ENCODE results near the gene UGGT2.
"Not testable (repeated sequence)": the region's sequence is repeated elsewhere in the genome, so short reads cannot be mapped to it uniquely, and the experiment has no call there.

Gene UGGT2

DNA sequence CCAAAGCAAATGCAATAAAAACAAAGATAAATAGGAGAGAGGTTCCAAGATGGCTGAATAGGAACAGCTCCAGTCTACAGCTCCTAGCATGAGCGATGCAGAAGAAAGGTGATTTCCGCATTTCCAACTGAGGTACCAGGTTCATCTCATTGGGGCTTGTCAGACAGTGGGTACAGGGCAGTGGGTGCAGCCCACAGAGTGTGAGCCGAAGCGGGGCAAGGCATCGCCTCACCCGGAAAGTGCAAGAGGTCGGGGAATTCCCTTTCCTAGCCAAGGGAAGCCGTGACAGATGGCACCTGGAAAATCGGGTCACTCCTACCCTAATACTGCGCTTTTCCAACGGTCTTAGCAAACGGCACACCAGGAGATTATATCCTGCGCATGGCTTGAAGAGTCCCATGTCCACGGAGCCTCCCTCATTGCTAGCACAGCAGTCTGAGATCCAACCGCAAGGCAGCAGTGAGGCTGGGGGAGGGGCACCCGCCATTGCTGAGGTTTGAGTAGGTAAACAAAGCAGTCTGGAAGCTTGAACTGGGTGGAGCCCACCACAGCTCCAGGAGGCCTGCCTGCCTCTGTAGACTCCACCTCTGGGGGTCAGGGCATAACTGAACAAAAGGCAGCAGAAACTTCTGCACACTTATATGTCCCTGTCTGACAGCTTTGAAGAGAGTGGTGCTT is 6.6 kb downstream of the UGGT2 start:
- DNase-seq = not testable (repeated sequence)

DNA sequence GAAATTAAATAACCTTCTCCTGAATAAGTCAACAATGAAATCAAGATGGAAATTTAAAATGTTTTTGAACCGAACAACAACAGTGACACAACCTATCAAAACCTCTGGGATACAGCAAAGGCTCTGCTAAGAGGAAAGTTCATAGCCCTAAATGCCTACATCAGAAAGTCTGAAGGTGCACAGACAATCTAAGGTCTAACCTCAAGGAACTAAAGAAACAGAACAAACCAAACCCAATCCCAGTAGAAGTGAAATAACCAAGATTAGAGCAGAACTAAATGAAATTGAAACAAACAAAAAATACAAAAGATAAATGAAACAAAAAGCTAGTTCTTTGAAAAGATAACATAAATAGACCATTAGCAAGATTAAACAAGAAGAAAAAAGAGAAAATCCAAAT is 9.0 kb downstream of the UGGT2 start:
- no peak for DNase-seq

DNA sequence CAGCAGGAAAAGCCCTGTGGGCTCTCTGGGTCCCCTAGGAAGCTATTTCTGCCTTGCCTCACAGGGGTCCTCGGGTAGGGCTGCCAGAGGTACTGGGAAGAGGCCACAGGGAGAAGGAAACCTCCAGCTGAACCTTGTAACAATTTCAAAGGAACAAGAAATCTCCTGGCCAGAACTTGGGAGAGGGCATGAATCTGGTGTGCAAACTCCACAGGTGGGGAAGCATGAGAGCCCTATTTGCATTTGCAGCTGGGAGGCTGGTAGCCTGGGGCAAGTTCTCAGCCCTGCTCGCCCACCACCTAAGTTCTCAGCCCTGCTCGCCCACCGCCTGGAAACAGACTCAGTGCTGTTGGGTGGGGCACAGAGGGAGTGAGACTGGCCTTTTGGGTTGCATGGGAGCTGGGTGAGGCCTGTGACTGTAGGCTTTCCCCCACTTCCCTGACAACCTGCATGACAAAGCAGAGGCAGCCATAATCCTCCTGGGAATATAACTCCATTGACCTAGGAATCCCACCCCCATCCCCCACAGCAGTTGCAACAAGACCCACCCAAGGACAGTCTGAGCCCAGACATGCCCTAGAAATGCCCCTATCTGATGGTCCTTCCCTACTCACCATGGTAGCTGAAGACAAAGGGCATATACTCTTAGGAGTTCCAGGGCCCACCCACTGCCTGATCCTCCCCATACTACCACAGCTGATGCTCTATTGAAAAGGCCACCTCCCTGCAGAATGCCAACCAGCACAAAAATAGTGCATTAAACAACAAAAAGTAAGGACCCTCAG is 11.7 kb downstream of the UGGT2 start:
- no peak for DNase-seq

DNA sequence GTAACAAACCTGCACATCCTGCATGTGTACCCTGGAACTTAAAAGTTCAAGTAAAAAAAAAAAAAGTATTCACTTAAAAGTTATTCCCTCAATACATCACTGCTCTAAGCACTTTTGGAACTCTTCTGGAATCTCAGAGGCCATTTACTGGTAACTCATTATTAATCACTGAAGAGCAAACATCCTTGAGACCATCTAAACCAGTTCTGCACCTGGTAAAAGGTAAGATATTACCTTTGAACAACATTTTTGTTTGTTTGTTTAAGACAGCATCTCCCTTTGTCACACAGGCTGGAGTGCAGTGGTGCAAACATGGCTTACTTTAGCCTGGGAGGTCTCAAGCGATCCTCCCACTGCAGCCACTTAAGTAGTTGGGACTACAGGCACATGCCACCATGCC is 16.7 kb downstream of the UGGT2 start:
- no peak for DNase-seq

DNA sequence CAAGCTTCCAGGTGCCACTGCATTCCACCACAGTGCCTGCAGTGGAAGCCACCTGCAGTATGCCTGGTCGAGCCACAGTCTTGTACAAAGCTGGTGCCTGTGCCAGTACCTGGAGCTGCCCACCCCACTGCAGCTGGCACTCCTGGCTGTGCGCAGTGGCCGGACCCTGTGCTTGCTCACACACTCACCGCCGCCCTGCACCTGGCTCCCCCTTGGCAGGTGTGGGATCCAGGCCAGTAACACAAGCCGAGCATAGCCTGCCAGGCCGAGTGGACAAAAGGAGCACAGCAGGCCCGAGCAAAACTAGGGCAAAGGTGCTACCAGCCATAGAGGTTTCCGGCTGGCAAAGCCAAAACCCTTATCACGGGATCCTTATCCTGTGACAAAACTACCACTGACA is 18.5 kb downstream of the UGGT2 start:
- no peak for DNase-seq

DNA sequence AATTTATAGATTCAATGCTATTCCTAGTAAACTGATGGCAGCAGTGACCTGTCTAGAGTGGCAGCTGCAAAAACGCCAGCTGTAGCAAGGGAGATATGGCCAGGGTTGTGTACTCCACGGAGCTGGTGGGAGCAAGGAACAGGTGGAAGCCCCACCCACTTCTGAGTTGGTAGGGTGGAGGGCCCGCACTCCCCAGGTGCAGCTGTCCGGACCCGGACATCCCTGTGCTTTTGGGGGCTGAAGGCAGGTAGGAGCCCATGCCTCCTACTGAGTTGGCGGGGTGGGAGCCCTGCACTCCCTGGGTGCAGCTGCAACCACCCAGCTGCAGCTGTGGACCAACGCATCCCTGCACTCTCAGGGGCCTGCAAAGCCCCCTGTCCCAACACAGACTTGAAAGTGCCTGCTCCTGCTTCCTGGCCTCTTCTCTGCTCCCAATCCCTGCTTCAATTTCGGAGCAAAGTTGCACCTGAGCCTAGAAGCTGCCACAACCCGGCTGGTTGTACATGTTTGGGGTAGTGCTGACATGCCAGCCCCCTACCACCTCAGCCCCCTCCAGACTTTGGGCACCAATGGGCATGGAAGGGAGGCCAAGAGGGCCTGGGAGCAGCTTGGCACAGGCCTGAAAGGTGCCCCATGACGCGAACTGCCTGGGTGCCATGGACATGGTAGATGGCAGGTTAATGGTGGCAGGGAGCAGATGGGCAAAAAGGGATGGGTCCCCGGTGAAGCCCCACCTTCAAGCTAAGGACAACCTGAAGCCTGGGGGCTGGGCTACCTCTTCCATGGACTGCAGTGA is 19.8 kb downstream of the UGGT2 start:
- DNase-seq = no peak

DNA sequence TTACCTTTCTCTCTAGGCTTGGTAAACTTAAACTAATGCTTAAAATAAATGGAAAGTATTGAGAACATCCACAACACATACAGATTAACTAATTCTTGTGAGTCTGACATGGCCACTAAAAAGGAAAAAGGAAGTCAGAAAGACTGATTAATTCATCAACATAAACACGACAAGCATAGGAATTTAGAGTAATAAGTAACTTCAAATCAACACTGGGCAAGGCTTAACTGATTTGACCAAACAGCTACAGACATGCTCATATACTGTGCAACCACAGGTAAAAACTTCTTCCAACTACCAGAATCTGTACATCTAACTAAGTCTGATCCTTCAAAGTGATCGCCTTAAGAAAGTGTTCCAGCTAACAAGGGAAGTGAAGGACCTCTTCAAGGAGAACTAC is 20.5 kb downstream of the UGGT2 start:
- peak; percentile 15 for DNase-seq

DNA sequence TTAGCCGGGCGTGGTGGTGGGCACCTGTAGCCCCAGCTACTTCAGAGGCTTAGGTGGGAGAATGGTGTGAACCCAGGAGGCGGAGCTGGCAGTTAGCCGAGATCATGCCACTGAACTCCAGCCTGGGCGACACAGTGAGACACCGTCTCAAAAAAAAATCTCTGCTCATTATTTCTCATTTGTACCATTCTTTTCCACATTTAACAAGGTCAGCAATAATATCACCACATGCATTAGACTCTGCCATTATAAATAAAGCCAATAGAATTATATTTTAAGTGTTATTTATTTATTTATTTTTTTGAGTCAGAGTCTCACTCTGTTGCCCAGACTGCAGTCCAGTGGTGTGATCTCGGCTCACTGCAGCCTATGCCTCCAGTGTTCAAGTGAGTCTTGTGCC is 24.2 kb downstream of the UGGT2 start:
- DNase-seq = no peak

DNA sequence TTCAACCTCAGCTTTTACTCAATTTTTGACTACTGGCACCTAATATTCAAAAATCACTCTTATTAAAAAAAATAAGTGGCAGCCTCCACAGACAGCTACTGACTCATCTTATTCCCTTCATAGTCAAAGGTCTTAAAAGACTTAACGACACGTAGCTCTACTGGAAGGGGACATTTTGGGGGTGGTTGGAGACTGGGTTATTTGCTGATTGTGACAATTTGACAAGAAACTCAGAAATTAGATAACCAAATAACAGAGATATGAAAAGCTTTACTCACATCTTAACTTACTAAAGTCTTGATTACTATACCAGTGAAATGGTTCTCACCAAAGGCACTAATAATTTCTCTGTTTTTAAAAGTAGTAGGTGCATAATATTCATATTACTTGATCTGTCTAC is 25.7 kb downstream of the UGGT2 start:
- DNase-seq = no peak

DNA sequence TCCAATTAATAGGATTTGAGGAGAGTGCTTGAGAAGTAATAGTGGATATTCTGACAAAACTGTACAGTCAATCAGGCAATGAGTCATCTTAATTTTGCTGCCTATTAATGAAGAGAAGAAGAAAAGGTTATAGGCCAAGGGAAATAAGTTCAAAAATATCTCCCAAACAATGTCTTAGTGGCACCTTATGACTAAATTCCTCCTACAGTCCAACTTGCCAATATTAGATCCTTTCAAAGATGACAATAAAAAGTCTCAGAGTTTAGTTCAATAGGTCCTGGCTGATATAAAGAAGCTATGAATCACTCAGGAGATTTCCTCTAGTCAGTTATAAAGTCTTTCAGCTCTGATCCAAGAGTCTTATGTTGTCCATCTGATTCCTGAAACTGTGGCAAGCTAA is 27.9 kb downstream of the UGGT2 start:
- DNase-seq = no peak

DNA sequence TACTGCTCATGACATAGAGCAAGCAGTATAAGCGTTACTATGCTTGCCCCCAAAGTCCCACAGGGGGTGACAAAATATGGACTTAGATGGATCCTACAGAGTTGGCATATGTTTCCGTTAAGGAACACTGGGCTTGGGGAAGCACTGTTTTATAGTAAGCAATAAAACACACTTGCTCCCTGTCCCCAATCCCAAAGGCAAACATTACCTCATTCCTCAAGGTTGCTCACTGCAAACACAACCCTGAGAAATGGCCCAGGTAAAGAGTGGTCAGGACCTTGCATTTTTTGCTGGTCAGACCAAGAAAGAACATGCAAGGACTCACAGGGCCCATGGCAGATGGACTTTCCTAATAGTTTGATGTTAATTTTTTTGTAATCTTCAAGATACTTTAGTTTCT is 32.3 kb downstream of the UGGT2 start:
- DNase-seq = no peak

DNA sequence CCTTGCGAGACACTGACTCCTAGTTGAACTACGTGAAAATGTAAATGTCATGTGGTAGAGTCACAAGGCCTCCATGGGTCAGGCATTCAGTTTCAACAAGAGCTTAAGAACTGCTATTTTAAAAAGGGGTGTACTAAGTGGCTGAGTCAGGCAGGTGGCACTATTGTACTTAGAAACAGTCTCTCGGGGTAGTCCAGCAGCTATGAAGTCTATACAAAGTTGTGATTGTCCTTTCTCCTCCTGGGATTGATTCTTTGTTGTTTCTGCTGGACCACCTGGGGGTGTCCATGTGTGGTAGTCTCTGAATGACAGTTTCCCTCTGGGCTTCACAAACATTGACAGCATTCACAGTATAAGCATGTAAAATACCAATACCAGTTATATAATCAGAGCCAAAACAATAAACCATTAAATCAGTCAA is 33.0 kb downstream of the UGGT2 start:
- DNase-seq = peak; percentile 41

DNA sequence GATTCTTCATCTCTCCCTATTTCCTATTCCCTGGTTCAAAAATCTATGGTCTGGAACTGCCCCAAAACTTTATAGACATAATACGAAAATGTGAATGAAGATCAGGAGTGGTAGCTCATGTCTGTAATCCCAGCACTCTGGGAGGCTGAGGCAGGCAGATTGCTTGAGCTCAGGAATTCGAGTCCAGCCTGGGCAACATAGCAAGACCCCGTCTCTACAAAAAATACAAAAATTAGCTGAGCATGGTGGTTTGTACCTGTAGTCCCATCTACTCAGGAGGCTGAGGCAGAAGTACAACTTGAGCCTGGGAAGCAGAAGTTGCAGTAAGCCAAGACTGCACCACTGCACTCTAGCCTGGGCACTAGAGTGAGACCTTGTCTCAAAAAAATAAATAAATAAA is 35.1 kb downstream of the UGGT2 start:
- DNase-seq = no peak

DNA sequence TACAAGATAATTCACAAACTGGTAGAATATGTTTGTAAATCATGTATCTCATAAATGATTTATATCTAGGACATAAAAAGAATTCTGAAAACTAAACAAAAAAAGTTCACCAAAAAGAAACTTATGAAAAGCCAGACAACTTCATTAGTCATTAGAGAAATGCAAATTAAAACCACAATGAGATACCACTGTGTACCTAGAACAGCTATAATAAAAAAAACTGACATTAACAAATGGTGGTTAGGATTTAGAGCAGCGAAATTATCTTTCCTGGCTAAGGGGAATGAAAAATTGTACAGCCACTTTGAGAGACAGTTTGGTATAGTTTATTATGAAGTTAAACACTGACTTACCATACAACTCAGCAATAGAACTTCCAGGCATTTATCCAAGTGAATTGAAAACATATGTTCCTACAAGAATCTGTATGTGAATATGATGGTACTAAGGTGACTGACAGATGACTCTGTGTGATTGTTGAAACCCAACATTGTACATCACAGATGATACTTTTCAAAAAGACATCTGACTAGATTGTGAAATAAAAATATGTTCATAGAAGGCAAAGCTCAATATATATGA is 41.8 kb downstream of the UGGT2 start:
- DNase-seq = no peak

DNA sequence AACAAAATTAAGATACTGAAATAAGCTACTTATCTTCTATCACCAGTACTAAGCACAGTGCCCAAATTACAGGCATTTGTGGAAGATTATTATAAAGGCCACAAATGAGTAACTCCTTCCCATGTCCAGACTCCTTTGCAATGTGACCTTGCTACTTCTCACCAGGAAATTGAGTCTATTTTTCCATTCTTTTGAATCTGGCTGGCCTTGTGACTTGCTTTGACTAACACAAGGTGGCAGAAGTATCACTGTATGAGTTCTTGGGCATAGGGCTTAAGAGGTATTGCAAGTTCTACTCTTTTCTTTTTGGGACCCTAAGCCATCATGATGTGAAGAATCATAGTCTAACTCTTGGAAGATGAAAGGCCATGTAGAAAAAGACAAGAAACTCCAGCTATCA is 49.9 kb downstream of the UGGT2 start:
- DNase-seq = no peak

DNA sequence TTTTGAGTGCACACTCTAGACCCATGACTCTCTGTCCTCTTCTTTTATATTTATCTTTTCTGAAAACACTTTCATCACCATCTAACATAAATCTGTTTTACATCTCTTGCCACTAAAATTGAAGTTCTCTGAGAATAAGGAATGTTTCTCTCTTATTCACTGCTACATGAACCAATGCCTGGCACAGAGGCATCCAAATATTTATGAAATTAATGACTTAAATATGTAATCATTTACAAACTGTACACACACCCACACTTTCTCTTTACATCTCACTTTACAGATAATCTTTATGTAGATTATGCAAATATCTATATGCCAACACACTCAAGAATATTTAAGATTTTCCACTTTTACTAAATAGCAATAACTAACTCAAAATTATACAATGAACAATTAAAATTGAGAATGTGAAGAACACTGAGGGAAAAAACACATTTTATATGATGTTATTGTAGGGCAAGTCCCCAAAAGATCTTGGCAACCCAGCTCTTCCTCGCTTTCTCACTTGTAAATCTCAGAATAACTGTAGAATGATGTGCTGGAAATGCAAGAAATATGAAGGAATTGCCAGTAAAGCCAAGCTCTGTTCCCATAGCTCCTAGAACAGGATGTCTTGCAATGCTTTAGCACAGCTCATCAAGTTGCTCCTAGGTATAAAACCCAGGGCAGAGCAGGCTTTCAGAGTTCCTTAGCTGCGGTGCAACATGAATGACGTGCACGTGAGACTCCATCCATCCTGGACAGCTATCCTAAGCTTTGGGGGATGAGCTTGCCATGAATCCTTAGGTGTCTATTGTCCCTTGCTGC is 50.7 kb downstream of the UGGT2 start:
- no peak for DNase-seq

DNA sequence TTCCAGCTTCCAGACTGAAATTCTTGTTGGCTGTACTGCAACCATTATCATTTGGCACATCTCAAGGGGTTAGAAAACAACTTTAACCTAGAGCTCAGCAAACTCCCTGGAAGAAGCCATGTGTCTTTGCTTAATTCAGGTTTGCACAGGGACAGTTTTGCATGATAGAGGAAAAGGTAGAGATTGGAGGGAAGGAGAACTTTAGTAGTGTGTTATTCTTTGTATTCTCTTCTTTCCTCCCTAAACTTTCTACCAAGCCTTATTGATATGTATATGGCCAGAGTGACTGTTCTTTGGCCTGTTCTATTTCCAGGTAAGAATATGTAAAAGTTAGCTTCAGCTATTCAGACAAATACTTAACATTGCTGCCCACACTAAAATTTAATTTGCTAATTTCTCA is 53.1 kb downstream of the UGGT2 start:
- DNase-seq = no peak

DNA sequence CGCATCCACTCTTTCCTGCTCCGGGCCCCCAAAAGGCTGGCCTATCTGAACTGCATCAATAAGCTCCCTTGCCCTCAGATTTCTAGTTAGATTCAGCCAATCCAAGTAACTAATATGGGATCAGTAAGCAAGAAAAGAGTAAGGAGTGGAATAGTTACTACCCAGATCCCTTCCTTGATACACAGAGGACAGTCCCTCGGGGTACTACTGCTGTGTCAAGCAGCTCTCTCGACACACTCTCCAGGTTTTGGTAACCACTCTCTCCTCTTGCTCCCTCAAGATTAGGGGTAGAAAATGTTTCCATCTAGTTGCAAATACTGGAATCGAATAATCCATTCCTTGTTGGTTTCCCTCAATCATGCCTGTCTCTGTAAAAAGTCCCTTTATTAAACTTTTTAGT is 65.4 kb downstream of the UGGT2 start:
- no peak for DNase-seq

DNA sequence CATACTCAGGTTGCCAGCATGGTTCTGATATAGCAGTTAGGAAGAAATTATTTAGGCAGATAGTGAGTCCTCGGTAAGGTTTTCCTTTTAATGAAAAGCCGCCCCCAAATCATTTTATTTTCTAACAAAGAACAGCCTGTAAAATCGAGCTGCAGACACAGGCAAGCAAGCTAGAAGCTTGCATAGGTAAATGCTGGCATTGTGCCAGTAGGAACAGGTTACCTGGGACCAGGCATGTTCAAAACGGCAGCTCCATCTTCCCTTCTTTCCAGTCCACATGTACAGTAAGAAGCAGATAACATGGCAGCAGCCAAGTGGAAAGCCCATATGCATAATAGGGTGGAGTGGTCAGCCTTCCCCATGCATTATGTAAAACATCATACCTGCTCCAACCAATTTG is 71.1 kb downstream of the UGGT2 start:
- no peak for DNase-seq

DNA sequence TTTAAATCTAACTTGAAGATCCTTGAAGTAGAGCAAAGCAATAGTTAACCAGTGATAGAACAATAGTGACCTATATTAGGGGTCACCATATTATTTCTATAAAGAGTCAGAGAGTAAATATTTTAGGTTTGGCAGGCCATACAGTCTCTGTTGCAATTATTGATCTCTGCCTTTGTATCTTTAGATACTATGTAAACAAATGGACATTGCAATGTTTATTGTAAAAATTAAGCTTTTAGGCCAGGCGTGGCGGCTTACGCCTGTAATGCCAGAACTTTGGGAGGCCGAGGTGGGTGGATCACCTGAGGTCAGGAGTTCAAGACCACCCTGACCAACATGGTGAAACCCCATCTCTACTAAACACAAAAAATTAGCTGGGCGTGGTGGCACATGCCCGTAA is 80.5 kb downstream of the UGGT2 start:
- not testable (repeated sequence) for DNase-seq

DNA sequence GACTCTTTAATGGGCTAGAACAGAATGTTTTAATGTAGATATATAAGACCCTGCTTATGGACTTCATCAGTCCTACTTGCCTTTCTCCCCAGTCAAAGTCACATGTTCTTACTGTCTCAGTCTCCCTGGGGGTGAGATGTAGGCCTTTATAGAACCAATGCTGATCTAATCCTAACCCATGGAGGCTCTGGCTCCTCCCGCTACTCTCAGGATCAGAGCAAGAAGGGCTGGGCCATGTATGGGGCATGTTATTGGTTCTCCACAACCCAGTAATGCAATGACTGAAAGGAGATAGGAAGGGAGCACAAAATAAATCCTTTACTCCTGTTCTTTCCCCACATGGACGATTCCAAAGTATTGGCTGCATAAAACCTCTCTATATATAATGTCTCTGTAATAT is 82.3 kb downstream of the UGGT2 start:
- no peak for DNase-seq

DNA sequence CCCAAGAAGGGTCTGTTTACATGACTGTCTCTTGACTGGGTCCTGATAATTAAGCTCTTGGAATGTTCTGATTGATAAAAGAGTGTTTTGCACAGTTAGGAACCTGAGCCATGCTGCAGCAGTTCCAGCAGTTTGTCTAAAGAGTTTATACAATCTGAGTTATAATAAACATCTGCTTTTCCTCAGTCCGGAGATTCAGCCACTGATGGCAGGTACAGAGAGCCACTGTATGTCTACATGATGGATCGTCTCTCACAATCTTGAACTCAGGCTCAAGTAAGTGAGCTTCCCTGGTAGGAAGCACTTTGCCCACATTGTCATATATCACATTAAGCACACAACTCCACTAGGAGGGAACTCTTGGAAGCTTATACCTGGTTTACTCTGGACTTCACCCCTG is 84.3 kb downstream of the UGGT2 start:
- no peak for DNase-seq

DNA sequence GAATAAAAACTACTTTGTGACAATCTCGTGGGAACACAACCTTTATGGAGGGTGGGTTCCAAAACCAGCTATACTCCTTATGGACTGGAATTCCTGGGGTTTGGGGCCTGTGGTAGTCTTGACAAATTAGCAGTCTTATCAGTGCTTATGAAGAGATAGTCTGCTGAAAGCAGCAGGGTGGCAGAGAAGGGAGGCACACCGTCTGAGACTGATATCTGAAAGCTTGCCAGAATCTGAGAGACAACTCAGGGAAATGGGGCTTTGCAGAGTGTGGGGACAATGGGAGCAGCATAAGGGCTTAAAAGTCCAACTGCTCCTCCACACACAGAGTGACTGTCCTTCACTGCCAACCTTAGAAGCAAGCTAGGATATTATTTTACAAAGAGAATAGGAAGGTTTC is 95.9 kb downstream of the UGGT2 start:
- no peak for DNase-seq
